ENCODE measurements around the gene CTRB1.

DNA sequence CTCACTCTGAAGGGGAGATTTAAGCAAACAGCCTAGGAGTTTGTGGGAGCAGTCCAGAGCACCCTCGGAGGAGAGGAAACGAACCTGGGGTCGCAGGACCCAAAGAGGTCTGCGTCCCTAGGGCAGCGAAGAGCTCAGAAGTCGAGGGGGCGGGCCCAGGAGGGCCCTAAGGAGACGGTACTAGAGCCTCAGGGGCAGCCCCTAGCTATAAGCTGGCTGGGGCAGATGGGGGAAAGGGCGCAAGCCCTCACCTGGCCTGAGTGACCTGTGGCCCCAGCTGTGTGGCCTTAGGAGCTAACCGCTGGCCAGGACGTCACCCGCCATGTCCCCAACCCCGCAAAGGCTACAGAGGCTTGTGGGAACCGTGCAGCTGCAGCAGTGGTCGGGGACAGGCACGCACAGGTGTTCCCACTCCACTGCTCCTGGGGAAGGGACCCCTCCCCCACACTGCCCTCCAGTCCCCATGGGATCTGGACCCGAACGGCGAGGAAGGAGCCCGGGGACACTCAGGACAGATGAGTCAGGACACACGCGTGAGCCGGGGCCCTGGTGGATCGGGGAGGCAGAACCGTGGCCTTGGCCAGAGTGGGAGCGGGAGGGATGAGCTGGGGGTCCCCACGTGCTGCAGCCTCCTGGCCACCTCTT, 9.8 kb upstream of the CTRB1 start:
- TF ChIP-seq, protein P1, sequence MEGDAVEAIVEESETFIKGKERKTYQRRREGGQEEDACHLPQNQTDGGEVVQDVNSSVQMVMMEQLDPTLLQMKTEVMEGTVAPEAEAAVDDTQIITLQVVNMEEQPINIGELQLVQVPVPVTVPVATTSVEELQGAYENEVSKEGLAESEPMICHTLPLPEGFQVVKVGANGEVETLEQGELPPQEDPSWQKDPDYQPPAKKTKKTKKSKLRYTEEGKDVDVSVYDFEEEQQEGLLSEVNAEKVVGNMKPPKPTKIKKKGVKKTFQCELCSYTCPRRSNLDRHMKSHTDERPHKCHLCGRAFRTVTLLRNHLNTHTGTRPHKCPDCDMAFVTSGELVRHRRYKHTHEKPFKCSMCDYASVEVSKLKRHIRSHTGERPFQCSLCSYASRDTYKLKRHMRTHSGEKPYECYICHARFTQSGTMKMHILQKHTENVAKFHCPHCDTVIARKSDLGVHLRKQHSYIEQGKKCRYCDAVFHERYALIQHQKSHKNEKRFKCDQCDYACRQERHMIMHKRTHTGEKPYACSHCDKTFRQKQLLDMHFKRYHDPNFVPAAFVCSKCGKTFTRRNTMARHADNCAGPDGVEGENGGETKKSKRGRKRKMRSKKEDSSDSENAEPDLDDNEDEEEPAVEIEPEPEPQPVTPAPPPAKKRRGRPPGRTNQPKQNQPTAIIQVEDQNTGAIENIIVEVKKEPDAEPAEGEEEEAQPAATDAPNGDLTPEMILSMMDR (IDR thresholded peaks at IDR 0.05), result no peak
- no peak for TF ChIP-seq POLR2A (IDR thresholded peaks at IDR 0.05)

All from Peyer's patch (tissue), 4 donors.